Body of pancreas (tissue), 4 donors: Measurements from ENCODE around the gene PKP4. TPM values are rescaled to one million over a fixed set of nuclear protein-coding genes. Genes with fewer than 3 reads are reported as not detected.

ENCODE experiments used
- ATAC-seq: fragments of 150-250 bp; one replicate; pipeline ENCODE4 v1.9.1; 2016
- DNase-seq, 4 donors: peaks; one replicate each; pipeline ENCODE4 v3.0.0-alpha.2; 2019
- H3K27ac ChIP-seq, 4 donors: fragments of 200-600 bp; sonication (generic); 1 replicate in 3 of 4; 2 replicates in 1 of 4; pipeline versions ENCODE4 v1.5.1 to v1.6.1; 2016 to 2019; ENCODE audit warnings: mild to moderate bottlenecking in 1 of 4, mixed read lengths in 1 of 4, moderate library complexity in 1 of 4
- H3K27me3 ChIP-seq, 2 donors: fragments of 200-600 bp; sonication (generic); one replicate each; pipeline ENCODE4 v1.6.0; 2016; ENCODE audit warnings: mild to moderate bottlenecking in 1 of 2
- H3K36me3 ChIP-seq, 2 donors: fragments of 200-600 bp; sonication (generic); replicated peaks in 1 of 2; 2 replicates each; pipeline ENCODE4 v1.5.1; 2016; ENCODE audit warnings: low read depth in 2 of 2; ENCODE audit not compliant: insufficient read depth in 1 of 2
- H3K4me1 ChIP-seq: fragments of 200-600 bp; sonication (generic); one replicate; pipeline ENCODE4 v1.6.0; 2016
- H3K4me3 ChIP-seq, 2 donors: fragments of 200-600 bp; sonication (generic); 1 replicate in 1 of 2; 2 replicates in 1 of 2; pipeline ENCODE4 v1.5.1; 2016 to 2019
- H3K9me3 ChIP-seq, 3 donors: fragments of 200-600 bp; sonication (generic); 1 replicate in 2 of 3; 2 replicates in 1 of 3; pipeline ENCODE4 v1.5.1; 2016
- CTCF ChIP-seq, 7 experiments: fragments of 450-650 bp in 4 of 7; fragments of 200-600 bp in 3 of 7; sonication (generic) in 3 of 7; IDR thresholded peaks; one replicate each; pipeline ENCODE4 v1.5.1; 2016 to 2019; ENCODE audit warnings: antibody characterized with exemption in 7 of 7
- POLR2A ChIP-seq, 3 donors: fragments of 450-650 bp; IDR thresholded peaks; one replicate each; pipeline ENCODE4 v1.6.1; 2016; ENCODE audit warnings: antibody characterized with exemption in 3 of 3, mild to moderate bottlenecking in 2 of 3
- WGBS, 2 donors: methylation state at CpG; one replicate each; pipeline ENCODE4 v1.1.5; 2017; 5-methylcytosine and 5-hydroxymethylcytosine counted together
- intact Hi-C: fragments of 100-400 bp; cut with DNase I; formaldehyde crosslinking; loops from one replicate; pipeline ENCODE4 v1.15.1; 2023
- total RNA-seq, 2 donors: library from RNA; depleted of rRNA; stranded (reverse); fragments of >200 nt; gene quantifications; one replicate each; pipeline ENCODE4 v1.1.0, GENCODE V29; 2016

Gene PKP4
- total RNA-seq, 2 donors from 2014 or later, result 36.3 to 50.1 TPM

GRCh38 chr2:158539176-158540005 lies 82.6 kb downstream of the PKP4 start:
- Histone ChIP-seq H3K4me1 (peaks cover 17% of the 10 kb centered on the region), H3K27me3 (no peaks in the 10 kb centered on the region), H3K36me3 (no peaks in the 10 kb centered on the region), H3K27ac (peak overlapping the region; percentile 18 to 69 (median 59)), H3K4me3 (no peak overlapping the region), H3K9me3 (no peaks in the 10 kb centered on the region)
- 56 to 60% methylated on average over 3 of the region's 3 CpGs for WGBS, 2 donors
- ATAC-seq (peak; percentile 91), DNase-seq (peak in 3 of 4 donors; percentile 22 to 71 (median 45))
- intact Hi-C loops, result no loop called here
- TF ChIP-seq POLR2A (IDR thresholded peaks at IDR 0.05) (no peak), CTCF (IDR thresholded peaks at IDR 0.05) (no peak)

- WGBS, 2 donors, result 93 to 96% methylated on average over 1 of the region's 1 CpG
- H3K27me3 ChIP-seq, result no peaks in the 10 kb centered on the region
- H3K4me1 ChIP-seq, result peaks cover 17% of the 10 kb centered on the region
- no peaks in the 10 kb centered on the region for H3K9me3 ChIP-seq
- H3K36me3 ChIP-seq, result no peaks in the 10 kb centered on the region
- no peak overlapping the region for H3K27ac ChIP-seq
- H3K4me3 ChIP-seq, result no peak overlapping the region
- TF ChIP-seq POLR2A (IDR thresholded peaks at IDR 0.05) (no peak), CTCF (IDR thresholded peaks at IDR 0.05) (no peak)
- intact Hi-C loops, result no loop called here
- DNase-seq (no peak), ATAC-seq (no peak)
These were observed 85.8 kb downstream of the PKP4 start for GRCh38 chr2:158542577-158542976.

- Histone ChIP-seq H3K4me1 (peaks cover 12% of the 10 kb centered on the region), H3K9me3 (no peaks in the 10 kb centered on the region), H3K27ac (no peak overlapping the region), H3K4me3 (no peak overlapping the region), H3K36me3 (no peaks in the 10 kb centered on the region), H3K27me3 (no peaks in the 10 kb centered on the region)
- intact Hi-C loops, result no loop called here
- TF ChIP-seq POLR2A (IDR thresholded peaks at IDR 0.05), result no peak
- TF ChIP-seq CTCF (IDR thresholded peaks at IDR 0.05), result no peak
- no peak for ATAC-seq
- DNase-seq, result no peak
- WGBS, 2 donors, result 91 to 93% methylated on average over 2 of the region's 2 CpGs
These were observed 87.2 kb downstream of the PKP4 start for GRCh38 chr2:158543957-158544356.

- intact Hi-C loops, result no loop called here
- ATAC-seq (no peak), DNase-seq (no peak)
- H3K9me3 ChIP-seq, result no peaks in the 10 kb centered on the region
- H3K36me3 ChIP-seq, result no peaks in the 10 kb centered on the region
- 86 to 95% methylated on average over 1 of the region's 1 CpG for WGBS, 2 donors
- TF ChIP-seq POLR2A (IDR thresholded peaks at IDR 0.05), result no peak
- TF ChIP-seq CTCF (IDR thresholded peaks at IDR 0.05), result no peak
- H3K27me3 ChIP-seq, result no peaks in the 10 kb centered on the region
- H3K27ac ChIP-seq, result no peak overlapping the region
- peaks cover 2% of the 10 kb centered on the region for H3K4me1 ChIP-seq
- H3K4me3 ChIP-seq, result no peak overlapping the region
These were observed 88.2 kb downstream of the PKP4 start for GRCh38 chr2:158544998-158545397.
